ENCODE measurements around the gene C15orf39.
"Not testable (repeated sequence)": the region's sequence is repeated elsewhere in the genome, so short reads cannot be mapped to it uniquely, and the experiment has no call there.

Gene C15orf39

GRCh38 chr15:75213212-75213767 lies 11.6 kb downstream of the C15orf39 start:
- DNase-seq = no peak

- DNase-seq = no peak
Observed at GRCh38 chr15:75213768-75214221, 12.1 kb downstream of the C15orf39 start.

GRCh38 chr15:75214293-75215096 lies 12.8 kb downstream of the C15orf39 start:
- DNase-seq = no peak

GRCh38 chr15:75215107-75216004 lies 13.7 kb downstream of the C15orf39 start:
- no peak for DNase-seq

- DNase-seq = no peak
Observed at GRCh38 chr15:75217012-75217411, 15.3 kb downstream of the C15orf39 start.

GRCh38 chr15:75217574-75217973 lies 15.9 kb downstream of the C15orf39 start:
- not testable (repeated sequence) for DNase-seq

GRCh38 chr15:75219507-75219929 lies 17.8 kb downstream of the C15orf39 start:
- DNase-seq = not testable (repeated sequence)

- DNase-seq = no peak
Observed at GRCh38 chr15:75223688-75224087, 22.0 kb downstream of the C15orf39 start.

- DNase-seq = no peak
Observed at GRCh38 chr15:75224281-75224680, 22.6 kb downstream of the C15orf39 start.

GRCh38 chr15:75225102-75225836 lies 23.6 kb downstream of the C15orf39 start:
- DNase-seq = not testable (repeated sequence)

GRCh38 chr15:75225951-75226732 lies 24.5 kb downstream of the C15orf39 start:
- DNase-seq = no peak

- not testable (repeated sequence) for DNase-seq
Observed at GRCh38 chr15:75227112-75227511, 25.4 kb downstream of the C15orf39 start.

- DNase-seq = no peak
Observed at GRCh38 chr15:75227663-75228280, 26.1 kb downstream of the C15orf39 start.

GRCh38 chr15:75228787-75229186 lies 27.1 kb downstream of the C15orf39 start:
- DNase-seq = no peak

- no peak for DNase-seq
Observed at GRCh38 chr15:75229191-75230015, 27.7 kb downstream of the C15orf39 start.

GRCh38 chr15:75230016-75230343 lies 28.3 kb downstream of the C15orf39 start:
- DNase-seq = no peak

- no peak for DNase-seq
Observed at GRCh38 chr15:75230551-75231371, 29.1 kb downstream of the C15orf39 start.

- no peak for DNase-seq
Observed at GRCh38 chr15:75231836-75232235, 30.2 kb downstream of the C15orf39 start.

- no peak for DNase-seq
Observed at GRCh38 chr15:75232252-75232813, 30.7 kb downstream of the C15orf39 start.

Measured in activated naive CD4-positive, alpha-beta T cell treated with anti-CD3 and anti-CD28 coated beads, Interleukin-2, amount 50 U/mL, for 16 hours (primary cell).